ENCODE results near the gene WT1. TPM values are rescaled to one million over a fixed set of nuclear protein-coding genes. Genes with fewer than 3 reads are reported as not detected.

WT1 gene
- total RNA-seq, 1 donor from 2014 or later, result 1.2 TPM

GRCh38 chr11:32420139-32420538 is 15.2 kb downstream of the WT1 start:
- no peak overlapping the region for H3K27ac ChIP-seq
- no peaks in the 10 kb centered on the region for H3K36me3 ChIP-seq
- intact Hi-C loops (cut with DNase I), result no loop called here
- DNase-seq (no peak), ATAC-seq (no peak)
- no peaks in the 10 kb centered on the region for H3K4me1 ChIP-seq
- no peak overlapping the region for H3K4me3 ChIP-seq
- H3K27me3 ChIP-seq (ENCODE audit: low read depth), result peaks cover 19% of the 10 kb centered on the region
- no peak for TF ChIP-seq CTCF (IDR thresholded peaks at IDR 0.05)
- H3K9me3 ChIP-seq, result no peaks in the 10 kb centered on the region

- H3K27ac ChIP-seq, result no peak overlapping the region
- intact Hi-C loops (cut with DNase I), result no loop called here
- no peak overlapping the region for H3K4me3 ChIP-seq
- ATAC-seq, result no peak
- H3K27me3 ChIP-seq (ENCODE audit: low read depth), result peaks cover 8% of the 10 kb centered on the region
- H3K9me3 ChIP-seq, result no peaks in the 10 kb centered on the region
- no peaks in the 10 kb centered on the region for H3K4me1 ChIP-seq
- no peak for TF ChIP-seq CTCF (IDR thresholded peaks at IDR 0.05)
- H3K36me3 ChIP-seq, result no peaks in the 10 kb centered on the region
- no peak for DNase-seq
Observed at GRCh38 chr11:32418836-32419235, 16.5 kb downstream of the WT1 start.

GRCh38 chr11:32417806-32418205 is 17.5 kb downstream of the WT1 start:
- H3K36me3 ChIP-seq, result no peaks in the 10 kb centered on the region
- H3K9me3 ChIP-seq, result no peaks in the 10 kb centered on the region
- DNase-seq (no peak), ATAC-seq (no peak)
- no peak for TF ChIP-seq CTCF (IDR thresholded peaks at IDR 0.05)
- peaks cover 8% of the 10 kb centered on the region for H3K27me3 ChIP-seq (ENCODE audit: low read depth)
- no peak overlapping the region for H3K4me3 ChIP-seq
- no peaks in the 10 kb centered on the region for H3K4me1 ChIP-seq
- intact Hi-C loops (cut with DNase I), result no loop called here
- no peak overlapping the region for H3K27ac ChIP-seq

- intact Hi-C loops (cut with DNase I), result no loop called here
- Histone ChIP-seq H3K27me3 (ENCODE audit: low read depth) (peaks cover 8% of the 10 kb centered on the region), H3K4me3 (no peak overlapping the region), H3K9me3 (no peaks in the 10 kb centered on the region), H3K27ac (no peak overlapping the region), H3K36me3 (no peaks in the 10 kb centered on the region), H3K4me1 (no peaks in the 10 kb centered on the region)
- ATAC-seq (no peak), DNase-seq (no peak)
- no peak for TF ChIP-seq CTCF (IDR thresholded peaks at IDR 0.05)
Observed at GRCh38 chr11:32416301-32416700, 19.0 kb downstream of the WT1 start.

- DNase-seq (no peak), ATAC-seq (no peak)
- peaks cover 8% of the 10 kb centered on the region for H3K27me3 ChIP-seq (ENCODE audit: low read depth)
- no peak for TF ChIP-seq CTCF (IDR thresholded peaks at IDR 0.05)
- no peak overlapping the region for H3K27ac ChIP-seq
- H3K36me3 ChIP-seq, result no peaks in the 10 kb centered on the region
- H3K4me1 ChIP-seq, result no peaks in the 10 kb centered on the region
- H3K4me3 ChIP-seq, result no peak overlapping the region
- intact Hi-C loops (cut with DNase I), result no loop called here
- H3K9me3 ChIP-seq, result no peaks in the 10 kb centered on the region
Observed at GRCh38 chr11:32414925-32415324, 20.4 kb downstream of the WT1 start.

Data from lower lobe of right lung (tissue), 2 donors.